BLaER1 treated with 17β-estradiol and CSF1 and Interleukin-3, amounts not matched to agents 10 nM and 100 nM (cell line): ENCODE results near the gene TDRD3.

Experiments
- H3K27ac ChIP-seq, 11 experiments: shearing (Covaris generic); formaldehyde crosslinking; 2 replicates each; pipeline ENCODE4 v1.8.1; 2022
- H3K27me3 ChIP-seq, 11 experiments: shearing (Covaris generic); formaldehyde crosslinking; 2 replicates each; pipeline ENCODE4 v1.8.1; 2022
- H3K36me3 ChIP-seq, 11 experiments: shearing (Covaris generic); formaldehyde crosslinking; 2 replicates each; pipeline ENCODE4 v1.8.1; 2022
- H3K4me1 ChIP-seq, 10 experiments: shearing (Covaris generic); formaldehyde crosslinking; 2 replicates each; pipeline ENCODE4 v1.8.1; 2022
- H3K4me2 ChIP-seq, 11 experiments: shearing (Covaris generic); formaldehyde crosslinking; 2 replicates each; pipeline ENCODE4 v1.8.1; 2022
- H3K4me3 ChIP-seq, 10 experiments: shearing (Covaris generic); formaldehyde crosslinking; 2 replicates each; pipeline ENCODE4 v1.8.1; 2022
- H3K9ac ChIP-seq, 11 experiments: shearing (Covaris generic); formaldehyde crosslinking; 2 replicates each; pipeline ENCODE4 v1.8.1; 2022
- H3K9me3 ChIP-seq, 11 experiments: shearing (Covaris generic); formaldehyde crosslinking; replicated peaks in 1 of 11; 2 replicates each; pipeline ENCODE4 v1.8.1; 2022
- H4K20me1 ChIP-seq, 11 experiments: shearing (Covaris generic); formaldehyde crosslinking; 2 replicates each; pipeline ENCODE4 v1.8.1; 2022
- Cebpa-rat ChIP-seq, 11 experiments: shearing (Covaris generic); IDR thresholded peaks; 2 replicates each; pipeline ENCODE4 v1.8.1; 2022

TDRD3 gene

DNA sequence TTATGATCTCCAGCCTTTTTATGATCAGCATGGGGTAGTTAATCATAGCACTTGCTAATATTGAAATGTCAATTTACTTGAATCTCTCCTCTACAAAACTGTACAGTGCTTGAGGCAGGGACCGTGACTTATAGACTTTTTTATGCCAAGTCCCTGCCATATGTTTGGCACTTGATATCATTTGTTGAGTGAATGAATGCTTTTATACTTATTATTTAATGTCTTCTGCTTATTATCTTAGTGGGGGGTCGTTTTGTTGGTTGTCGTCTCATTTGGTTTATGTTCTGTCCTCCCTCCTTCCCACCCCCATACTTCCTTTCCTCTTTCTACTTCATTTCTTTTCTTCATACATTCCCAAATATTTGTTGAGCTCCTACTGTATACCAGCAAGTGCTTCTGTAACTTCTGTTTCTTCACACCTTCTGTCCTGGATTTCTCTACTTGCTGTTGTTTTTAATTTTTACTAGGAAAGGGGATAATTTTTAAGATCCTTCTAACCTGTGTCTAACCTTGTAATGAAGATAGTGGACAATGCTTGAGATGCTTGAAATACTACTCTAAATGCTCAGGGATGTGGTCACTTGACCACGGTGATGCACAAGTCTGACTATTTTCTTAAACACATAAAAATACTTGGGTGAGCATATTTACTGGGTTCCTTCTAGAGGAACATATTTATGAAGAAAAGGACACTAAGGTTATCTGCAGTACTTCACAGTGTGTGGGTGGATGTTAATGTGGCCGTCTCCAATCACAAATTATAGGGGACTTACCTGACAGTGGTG lies 223.8 kb downstream of the TDRD3 start:
- Histone ChIP-seq H3K9ac (no peak overlapping the region), H4K20me1 (no peaks in the 10 kb centered on the region), H3K4me1 (no peaks in the 10 kb centered on the region), H3K36me3 (no peaks in the 10 kb centered on the region), H3K27me3 (no peaks in the 10 kb centered on the region), H3K9me3 (0 out of 22 replicates have a peak, but pooled peaks cover 0 to 3% (median 0%) of the 10 kb centered on the region in 11 experiments), H3K4me2 (no peak overlapping the region), H3K4me3 (no peak overlapping the region), H3K27ac (no peak overlapping the region)
- no peak for TF ChIP-seq Cebpa-rat (IDR thresholded peaks at IDR 0.05)

DNA sequence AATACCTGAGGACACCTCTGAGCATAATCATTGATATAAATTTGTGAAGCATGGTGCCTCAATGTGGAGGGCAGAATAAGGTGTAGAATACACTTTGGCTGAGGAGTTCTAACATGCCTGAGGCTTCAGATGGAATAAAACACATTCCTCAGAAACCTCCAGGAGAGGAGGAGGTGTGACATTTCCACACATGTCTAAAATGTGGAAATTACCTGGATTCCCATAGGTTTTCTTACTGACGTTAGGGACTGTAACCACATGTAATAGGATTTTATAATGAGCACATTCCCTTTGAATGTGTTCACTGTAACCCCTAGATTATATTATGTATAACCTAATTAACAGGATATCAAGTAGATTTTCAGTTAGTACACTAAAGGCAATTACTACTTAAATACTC lies 226.1 kb downstream of the TDRD3 start:
- H3K27ac ChIP-seq = no peak overlapping the region
- H3K9me3 ChIP-seq = 0 out of 22 replicates have a peak, but pooled peaks cover 0 to 3% (median 0%) of the 10 kb centered on the region in 11 experiments
- no peak overlapping the region for H3K4me3 ChIP-seq
- no peak overlapping the region for H3K4me2 ChIP-seq
- TF ChIP-seq Cebpa-rat (IDR thresholded peaks at IDR 0.05) = no peak
- H3K36me3 ChIP-seq = no peaks in the 10 kb centered on the region
- no peaks in the 10 kb centered on the region for H3K27me3 ChIP-seq
- no peaks in the 10 kb centered on the region for H3K4me1 ChIP-seq
- H4K20me1 ChIP-seq = no peaks in the 10 kb centered on the region
- H3K9ac ChIP-seq = no peak overlapping the region
